H9 (cell line): ENCODE results near the gene BHLHA15. TPM values are rescaled to one million over a fixed set of nuclear protein-coding genes. Genes with fewer than 3 reads are reported as not detected.

Experiments used
- DNase-seq: peaks from one replicate; pipeline ENCODE4 v3.0.0-alpha.2; 2017
- H2AFZ ChIP-seq: one replicate; pipeline ENCODE4 v1.6.1; 2013; ENCODE audit warnings: mild to moderate bottlenecking, low read length, control low read depth, moderate library complexity
- H2AK5ac ChIP-seq: 2 replicates; pipeline ENCODE4 v1.6.1; 2013; ENCODE audit warnings: low read length, control low read depth, mixed read lengths; ENCODE audit not compliant: insufficient read length
- H2BK120ac ChIP-seq: one replicate; pipeline ENCODE4 v1.6.1; 2013; ENCODE audit warnings: low read depth, mild to moderate bottlenecking, low read length, control low read depth, inconsistent platforms; ENCODE audit not compliant: poor library complexity, severe bottlenecking
- H2BK12ac ChIP-seq: 2 replicates; pipeline ENCODE4 v1.6.1; 2013; ENCODE audit warnings: low read length, control low read depth, mixed read lengths, low read depth; ENCODE audit not compliant: insufficient read length
- H2BK15ac ChIP-seq: 2 replicates; pipeline ENCODE4 v1.6.1; 2013; ENCODE audit warnings: low read depth, low read length, control low read depth
- H2BK20ac ChIP-seq: one replicate; pipeline ENCODE4 v1.6.1; 2013; ENCODE audit warnings: low read depth, mild to moderate bottlenecking, low read length, control low read depth, inconsistent platforms; ENCODE audit not compliant: poor library complexity, severe bottlenecking
- H2BK5ac ChIP-seq: 2 replicates; pipeline ENCODE4 v1.6.1; 2013; ENCODE audit warnings: low read length, control low read depth, mixed read lengths; ENCODE audit not compliant: insufficient read length
- H3K14ac ChIP-seq: 2 replicates; pipeline ENCODE4 v1.6.1; 2013; ENCODE audit warnings: low read length, control low read depth; ENCODE audit not compliant: insufficient read depth
- H3K18ac ChIP-seq: 2 replicates; pipeline ENCODE4 v1.6.1; 2013; ENCODE audit warnings: low read depth, mild to moderate bottlenecking, mixed read lengths, low read length, control low read depth; ENCODE audit not compliant: insufficient read length
- H3K23ac ChIP-seq: 2 replicates; pipeline ENCODE4 v1.6.1; 2013; ENCODE audit warnings: low read length, control low read depth, mixed read lengths, low read depth; ENCODE audit not compliant: insufficient read length
- H3K23me2 ChIP-seq: 2 replicates; pipeline ENCODE4 v1.6.1; 2013; ENCODE audit warnings: low read depth, mild to moderate bottlenecking, mixed read lengths, low read length, control low read depth; ENCODE audit not compliant: insufficient read length, poor library complexity, severe bottlenecking
- H3K27ac ChIP-seq: 2 replicates; pipeline ENCODE4 v1.5.1; 2013; ENCODE audit warnings: low read length, control low read depth, mixed read lengths, low read depth; ENCODE audit not compliant: insufficient read length
- H3K27me3 ChIP-seq: 2 replicates; pipeline ENCODE4 v1.6.1; 2013; ENCODE audit warnings: low read length, control low read depth, inconsistent platforms; ENCODE audit not compliant: insufficient read depth
- H3K4ac ChIP-seq: 2 replicates; pipeline ENCODE4 v1.6.1; 2013; ENCODE audit warnings: low read depth, mild to moderate bottlenecking, control low read depth, inconsistent platforms, low read length, moderate library complexity
- H3K4me1 ChIP-seq: 2 replicates; pipeline ENCODE4 v1.6.1; 2013; ENCODE audit warnings: low read length, control low read depth, inconsistent platforms; ENCODE audit not compliant: insufficient read depth
- H3K4me2 ChIP-seq: 2 replicates; pipeline ENCODE4 v1.6.1; 2013; ENCODE audit warnings: low read length, control low read depth, mixed read lengths; ENCODE audit not compliant: insufficient read length, insufficient read depth
- H3K56ac ChIP-seq: 2 replicates; pipeline ENCODE4 v1.6.1; 2013; ENCODE audit warnings: low read depth, mild to moderate bottlenecking, mixed read lengths, low read length, control low read depth; ENCODE audit not compliant: insufficient read length
- H3K79me1 ChIP-seq: 2 replicates; pipeline ENCODE4 v1.6.1; 2013; ENCODE audit warnings: low read depth, mild to moderate bottlenecking, moderate library complexity, low read length, control low read depth, inconsistent platforms; ENCODE audit not compliant: insufficient read depth, poor library complexity, severe bottlenecking
- H3K79me2 ChIP-seq: 2 replicates; pipeline ENCODE4 v1.6.1; 2013; ENCODE audit warnings: low read length, control low read depth, inconsistent platforms; ENCODE audit not compliant: insufficient read depth
- H3K9ac ChIP-seq: 2 replicates; pipeline ENCODE4 v1.6.1; 2013; ENCODE audit warnings: low read length, control low read depth, mixed read lengths; ENCODE audit not compliant: insufficient read length; ENCODE audit errors: extremely low read depth
- H3K9me3 ChIP-seq: one replicate; pipeline ENCODE4 v1.6.1; 2013; ENCODE audit warnings: low read depth, low read length, inconsistent platforms; ENCODE audit not compliant: control insufficient read depth
- H3T11ph ChIP-seq: one replicate; pipeline ENCODE4 v1.6.1; 2013; ENCODE audit warnings: mild to moderate bottlenecking, low read length, control low read depth, inconsistent platforms
- H4K20me1 ChIP-seq: one replicate; pipeline ENCODE4 v1.6.1; 2013; ENCODE audit not compliant: control insufficient read depth, insufficient read length, insufficient read depth
- H4K5ac ChIP-seq: 2 replicates; pipeline ENCODE4 v1.6.1; 2013; ENCODE audit warnings: low read depth, mild to moderate bottlenecking, mixed read lengths, low read length, control low read depth; ENCODE audit not compliant: insufficient read length
- H4K8ac ChIP-seq: replicated peaks from 2 replicates; pipeline ENCODE4 v1.6.1; 2013; ENCODE audit warnings: low read length, control low read depth, mixed read lengths, low read depth; ENCODE audit not compliant: insufficient read length
- H4K91ac ChIP-seq: 2 replicates; pipeline ENCODE4 v1.6.1; 2013; ENCODE audit warnings: low read depth, mild to moderate bottlenecking, moderate library complexity, mixed read lengths, low read length, control low read depth; ENCODE audit not compliant: insufficient read length
- H3K27ac Mint-ChIP-seq, 3 experiments: 2 replicates in 2 of 3; 3 replicates in 1 of 3; pipeline ENCODE4 v1.8.0; 2020 to 2021; ENCODE audit warnings: mixed read lengths in 3 of 3, mild to moderate bottlenecking in 1 of 3, moderate library complexity in 1 of 3
- H3K27me3 Mint-ChIP-seq: 2 replicates; pipeline ENCODE4 v1.8.0; 2021; ENCODE audit warnings: low read depth, mild to moderate bottlenecking, moderate library complexity, mixed read lengths
- H3K36me3 Mint-ChIP-seq, 3 experiments: 2 replicates in 2 of 3; 3 replicates in 1 of 3; pipeline ENCODE4 v1.8.0; 2020 to 2021; ENCODE audit warnings: low read depth in 3 of 3, mixed read lengths in 3 of 3; ENCODE audit not compliant: insufficient read depth in 1 of 3
- H3K4me1 Mint-ChIP-seq, 2 experiments: 2 replicates each; pipeline ENCODE4 v1.8.0; 2020; ENCODE audit warnings: mixed read lengths in 2 of 2
- H3K4me3 Mint-ChIP-seq, 2 experiments: 2 replicates in 1 of 2; 3 replicates in 1 of 2; pipeline ENCODE4 v1.8.0; 2020 to 2021; ENCODE audit warnings: mild to moderate bottlenecking in 2 of 2, mixed read lengths in 2 of 2, moderate library complexity in 1 of 2
- H3K9me3 Mint-ChIP-seq, 2 experiments: 2 replicates in 1 of 2; 3 replicates in 1 of 2; pipeline ENCODE4 v1.8.0; 2020; ENCODE audit warnings: mild to moderate bottlenecking in 2 of 2, mixed read lengths in 2 of 2, moderate library complexity in 1 of 2
- WGBS: extraction: QIAGEN DNeasy Blood & Tissue Kit; methylation state at CpG from one replicate; pipeline ENCODE4 v1.1.7; 2013; ENCODE audit warnings: missing lambda C conversion rate, low lambda C conversion rate, mixed read lengths; ENCODE audit not compliant: insufficient read length; ENCODE audit errors: extremely low coverage; 5-methylcytosine and 5-hydroxymethylcytosine counted together
- total RNA-seq: library from RNA; stranded (reverse); gene quantifications from 2 replicates; pipeline ENCODE4 v1.2.1, GENCODE V29; 2021
- TF ChIP-seq, protein P1 (sequence below): fragments of 200-600 bp; sonication (generic); conservative IDR thresholded peaks from 3 replicates; pipeline ENCODE4 v1.8.0; 2021; ENCODE audit warnings: antibody characterized with exemption, mild to moderate bottlenecking

Gene BHLHA15
- total RNA-seq, 1 experiment from 2014 or later: 1.4 TPM

DNA sequence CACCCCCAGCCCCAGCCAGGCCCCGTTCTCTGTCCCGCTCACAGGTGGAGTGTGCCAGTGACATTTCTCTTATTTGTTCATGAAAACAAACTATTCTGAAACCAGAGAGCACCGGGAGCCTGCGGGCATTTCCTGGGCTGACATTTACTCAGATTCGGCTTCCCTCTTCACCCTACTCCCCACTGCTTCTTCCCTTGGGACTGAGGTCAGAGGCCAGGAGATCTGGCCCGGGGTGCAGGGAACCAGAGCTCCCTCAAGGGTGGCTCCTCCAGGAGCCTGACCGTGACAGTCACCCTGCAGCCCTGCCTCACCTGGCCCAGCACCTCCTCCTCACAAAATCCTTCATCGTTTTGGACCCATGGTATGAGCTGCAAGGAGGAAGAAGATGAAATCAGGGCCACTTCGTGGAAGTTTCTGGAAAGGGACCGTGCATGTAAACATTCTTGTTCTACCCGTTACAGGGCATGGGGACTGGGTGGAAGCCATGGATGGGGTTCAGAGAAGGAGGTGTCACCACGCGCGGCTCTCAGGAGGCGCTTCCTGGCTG, 12.2 kb downstream of the BHLHA15 start:
- H3K4me2 ChIP-seq: no peak overlapping the region
- H4K91ac ChIP-seq: no peak overlapping the region
- Mint-ChIP-seq H3K4me3 (no peak overlapping the region; a peak in 1 of 5 replicates), H3K9me3 (no peaks in the 10 kb centered on the region), H3K27me3 (no peaks in the 10 kb centered on the region), H3K4me1 (peaks cover 2 to 4% of the 10 kb centered on the region in 2 experiments; a peak in 3 of 4 replicates), H3K36me3 (0 out of 7 replicates have a peak, but pooled peaks cover 0 to 3% (median 0%) of the 10 kb centered on the region in 3 experiments), H3K27ac (peak overlapping the region in 2 of 3 experiments; percentile 21 to 94; a peak in 2 of 7 replicates)
- no peaks in the 10 kb centered on the region for H3K79me1 ChIP-seq
- no peak overlapping the region for H2BK120ac ChIP-seq
- H4K5ac ChIP-seq: no peak overlapping the region
- H3K23me2 ChIP-seq: no peaks in the 10 kb centered on the region
- H3T11ph ChIP-seq: no peak overlapping the region
- no peaks in the 10 kb centered on the region for H4K20me1 ChIP-seq
- no peaks in the 10 kb centered on the region for H3K79me2 ChIP-seq
- TF ChIP-seq, protein P1, sequence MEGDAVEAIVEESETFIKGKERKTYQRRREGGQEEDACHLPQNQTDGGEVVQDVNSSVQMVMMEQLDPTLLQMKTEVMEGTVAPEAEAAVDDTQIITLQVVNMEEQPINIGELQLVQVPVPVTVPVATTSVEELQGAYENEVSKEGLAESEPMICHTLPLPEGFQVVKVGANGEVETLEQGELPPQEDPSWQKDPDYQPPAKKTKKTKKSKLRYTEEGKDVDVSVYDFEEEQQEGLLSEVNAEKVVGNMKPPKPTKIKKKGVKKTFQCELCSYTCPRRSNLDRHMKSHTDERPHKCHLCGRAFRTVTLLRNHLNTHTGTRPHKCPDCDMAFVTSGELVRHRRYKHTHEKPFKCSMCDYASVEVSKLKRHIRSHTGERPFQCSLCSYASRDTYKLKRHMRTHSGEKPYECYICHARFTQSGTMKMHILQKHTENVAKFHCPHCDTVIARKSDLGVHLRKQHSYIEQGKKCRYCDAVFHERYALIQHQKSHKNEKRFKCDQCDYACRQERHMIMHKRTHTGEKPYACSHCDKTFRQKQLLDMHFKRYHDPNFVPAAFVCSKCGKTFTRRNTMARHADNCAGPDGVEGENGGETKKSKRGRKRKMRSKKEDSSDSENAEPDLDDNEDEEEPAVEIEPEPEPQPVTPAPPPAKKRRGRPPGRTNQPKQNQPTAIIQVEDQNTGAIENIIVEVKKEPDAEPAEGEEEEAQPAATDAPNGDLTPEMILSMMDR: no peak
- no peak overlapping the region for H2BK15ac ChIP-seq
- H2BK12ac ChIP-seq: no peak overlapping the region
- no peak overlapping the region for H3K23ac ChIP-seq
- H3K14ac ChIP-seq: no peak overlapping the region
- no peak overlapping the region for H3K9ac ChIP-seq
- H3K4me1 ChIP-seq: no peaks in the 10 kb centered on the region
- no peak overlapping the region for H2AK5ac ChIP-seq
- no peak overlapping the region for H2AFZ ChIP-seq
- H3K18ac ChIP-seq: no peak overlapping the region
- H2BK20ac ChIP-seq: no peak overlapping the region
- no peaks in the 10 kb centered on the region for H3K27me3 ChIP-seq
- WGBS: no CpG with 5 or more reads among the region's 15 CpGs
- no peak overlapping the region for H4K8ac ChIP-seq
- no peak overlapping the region for H3K27ac ChIP-seq
- no peak overlapping the region for H3K56ac ChIP-seq
- no peaks in the 10 kb centered on the region for H3K9me3 ChIP-seq
- no peak overlapping the region for H3K4ac ChIP-seq
- no peak overlapping the region for H2BK5ac ChIP-seq
- no peak for DNase-seq
